ENCODE results near the gene SPAG7. TPM values are rescaled to one million over a fixed set of nuclear protein-coding genes. Genes with fewer than 3 reads are reported as not detected.
A peak's percentile ranks its signal among the peaks of the same experiment; 100 is the strongest.

The SPAG7 gene
- total and polyA plus RNA-seq, 7 donors: 42.6 to 84.5 (median 73.9) TPM

- TF ChIP-seq CTCF (IDR thresholded peaks at IDR 0.05) (no peak), POLR2A (IDR thresholded peaks at IDR 0.05) (no peak), EP300 (IDR thresholded peaks at IDR 0.05) (no peak), POLR2AphosphoS5 (IDR thresholded peaks at IDR 0.05) (peak; percentile 49 to 78 (median 68))
- Histone ChIP-seq H3K4me1 (peaks cover 0 to 55% (median 43%) of the 10 kb centered on the region in 4 donors), H3K27ac (peak overlapping the region; percentile 91 to 97 (median 95)), H3K9me3 (no peaks in the 10 kb centered on the region), H3K36me3 (peaks cover 14 to 35% (median 25%) of the 10 kb centered on the region in 4 donors), H3K4me3 (peak overlapping the region; percentile 66 to 71 (median 69)), H3K27me3 (no peaks in the 10 kb centered on the region)
- intact Hi-C loops (cut with DNase I): loop anchor here (2.0 kb wide), 1 partner anchor 18 kb away; the partner anchor contains the start of gene CAMTA2
- peak; percentile 74 for DNase-seq
- WGBS, 2 donors: 78 to 84% methylated on average over 15 of the region's 15 CpGs
Measured at GRCh38 chr17:4969047-4969550, 1.5 kb upstream of the SPAG7 start.

GRCh38 chr17:4968486-4969046 is 949 bp upstream of the SPAG7 start:
- Histone ChIP-seq H3K4me1 (peaks cover 0 to 55% (median 40%) of the 10 kb centered on the region in 4 donors), H3K27ac (peak overlapping the region; percentile 91 to 97 (median 95)), H3K9me3 (no peaks in the 10 kb centered on the region), H3K4me3 (peak overlapping the region; percentile 66 to 71 (median 69)), H3K36me3 (peaks cover 11 to 29% (median 21%) of the 10 kb centered on the region in 4 donors), H3K27me3 (no peaks in the 10 kb centered on the region)
- DNase-seq: no peak
- intact Hi-C loops (cut with DNase I): loop anchor here (2.0 kb wide), 1 partner anchor 18 kb away; the partner anchor contains the start of gene CAMTA2
- 48 to 55% methylated on average over 23 of the region's 23 CpGs for WGBS, 2 donors
- no peak for TF ChIP-seq POLR2AphosphoS5 (IDR thresholded peaks at IDR 0.05)
- no peak for TF ChIP-seq EP300 (IDR thresholded peaks at IDR 0.05)
- no peak for TF ChIP-seq CTCF (IDR thresholded peaks at IDR 0.05)
- no peak for TF ChIP-seq POLR2A (IDR thresholded peaks at IDR 0.05)

- Histone ChIP-seq H3K4me3 (peak overlapping the region; percentile 66 to 71 (median 69)), H3K9me3 (no peaks in the 10 kb centered on the region), H3K27ac (peak overlapping the region; percentile 91 to 97 (median 95)), H3K36me3 (peaks cover 0 to 17% (median 7%) of the 10 kb centered on the region in 4 donors), H3K27me3 (no peaks in the 10 kb centered on the region), H3K4me1 (peaks cover 0 to 47% (median 40%) of the 10 kb centered on the region in 4 donors)
- WGBS, 2 donors: 0% methylated on average over 42 of the region's 42 CpGs
- DNase-seq: peak; percentile 100
- TF ChIP-seq CTCF (IDR thresholded peaks at IDR 0.05) (no peak), POLR2A (IDR thresholded peaks at IDR 0.05) (peak; percentile 45 to 51), POLR2AphosphoS5 (IDR thresholded peaks at IDR 0.05) (peak; percentile 44 to 69 (median 57)), EP300 (IDR thresholded peaks at IDR 0.05) (no peak)
- intact Hi-C loops (cut with DNase I): loop anchor here (1.0 to 2.0 kb wide), 2 partner anchors 18 to 26 kb away; partner anchors contain the start of genes RNF167 and SLC25A11
Measured at GRCh38 chr17:4966844-4967538, 626 bp downstream of the SPAG7 start.

GRCh38 chr17:4965311-4965986 is 2.2 kb downstream of the SPAG7 start:
- intact Hi-C loops (cut with DNase I): no loop called here
- H3K36me3 ChIP-seq: peaks cover 3 to 24% (median 6%) of the 10 kb centered on the region in 4 donors
- no peaks in the 10 kb centered on the region for H3K27me3 ChIP-seq
- H3K4me1 ChIP-seq: peaks cover 0 to 46% (median 38%) of the 10 kb centered on the region in 4 donors
- peak overlapping the region; percentile 91 to 97 (median 95) for H3K27ac ChIP-seq
- DNase-seq: no peak
- 96 to 97% methylated on average over 15 of the region's 15 CpGs for WGBS, 2 donors
- H3K4me3 ChIP-seq: peak overlapping the region in 1 of 4 donors; percentile 71
- no peak for TF ChIP-seq POLR2A (IDR thresholded peaks at IDR 0.05)
- no peak for TF ChIP-seq EP300 (IDR thresholded peaks at IDR 0.05)
- no peak for TF ChIP-seq POLR2AphosphoS5 (IDR thresholded peaks at IDR 0.05)
- no peak for TF ChIP-seq CTCF (IDR thresholded peaks at IDR 0.05)
- H3K9me3 ChIP-seq: no peaks in the 10 kb centered on the region
